Mesodermal cell (in vitro differentiated cells): ENCODE measurements around the gene COG6.

ENCODE experiments used
- H3K27ac ChIP-seq: 2 replicates; pipeline ENCODE4 v1.7.0; 2013; ENCODE audit warnings: mild to moderate bottlenecking, low read depth, low read length, moderate library complexity; ENCODE audit not compliant: severe bottlenecking
- H3K36me3 ChIP-seq: 2 replicates; pipeline ENCODE4 v1.7.1; 2013; ENCODE audit warnings: mild to moderate bottlenecking, low read length, moderate library complexity; ENCODE audit not compliant: control insufficient read depth, insufficient read depth
- H3K4me1 ChIP-seq: one replicate; pipeline ENCODE4 v1.7.1; 2013; ENCODE audit warnings: mild to moderate bottlenecking, low read length; ENCODE audit not compliant: insufficient read depth, control insufficient read depth, poor library complexity, severe bottlenecking
- H3K4me3 ChIP-seq: 2 replicates; pipeline ENCODE4 v1.7.0; 2013; ENCODE audit warnings: low read length, control low read depth, mild to moderate bottlenecking; ENCODE audit not compliant: insufficient read depth, poor library complexity, severe bottlenecking; ENCODE audit errors: extremely low read depth
- H3K9me3 ChIP-seq: 2 replicates; pipeline ENCODE4 v1.7.1; 2013; ENCODE audit warnings: mild to moderate bottlenecking, low read length, moderate library complexity; ENCODE audit not compliant: control insufficient read depth
- WGBS, 2 experiments: methylation state at CpG; one replicate each; pipeline ENCODE4 v1.1.5; 2013; ENCODE audit warnings: missing lambda C conversion rate in 2 of 2; ENCODE audit not compliant: insufficient coverage in 2 of 2; 5-methylcytosine and 5-hydroxymethylcytosine counted together

The COG6 gene

GRCh38 chr13:39637890-39638289, 17.6 kb upstream of the COG6 start:
- no peak overlapping the region for H3K4me3 ChIP-seq
- no peaks in the 10 kb centered on the region for H3K9me3 ChIP-seq
- no peaks in the 10 kb centered on the region for H3K36me3 ChIP-seq
- no peaks in the 10 kb centered on the region for H3K4me1 ChIP-seq
- 89 to 94% methylated on average over 2 to 3 of the region's 3 CpGs for WGBS, 2 experiments
- H3K27ac ChIP-seq, result no peak overlapping the region

DNA sequence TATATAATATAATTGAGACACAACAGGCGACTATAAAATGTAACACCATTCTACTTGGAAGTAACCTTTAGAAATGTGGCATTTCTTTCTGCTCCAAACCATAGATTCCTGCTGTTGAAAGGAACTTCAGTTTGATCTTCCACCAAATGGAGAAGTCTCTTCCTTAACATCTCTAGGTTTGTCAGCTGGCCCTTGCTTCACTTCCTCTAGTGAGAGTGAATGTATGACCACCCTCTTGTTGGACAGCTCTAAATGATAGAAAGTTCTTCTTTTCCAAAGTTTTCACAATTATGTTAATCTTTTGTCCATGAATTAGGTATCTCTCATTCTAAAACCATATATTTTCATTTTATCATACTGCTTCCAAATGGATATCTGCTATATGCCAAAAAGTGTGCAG, 13.8 kb upstream of the COG6 start:
- no peaks in the 10 kb centered on the region for H3K36me3 ChIP-seq
- no CpG with 5 or more reads among the region's 1 CpG for WGBS, 2 experiments
- H3K27ac ChIP-seq, result no peak overlapping the region
- H3K4me1 ChIP-seq, result no peaks in the 10 kb centered on the region
- no peak overlapping the region for H3K4me3 ChIP-seq
- no peaks in the 10 kb centered on the region for H3K9me3 ChIP-seq

- Histone ChIP-seq H3K9me3 (no peaks in the 10 kb centered on the region), H3K4me3 (no peak overlapping the region), H3K36me3 (no peaks in the 10 kb centered on the region), H3K27ac (no peak overlapping the region), H3K4me1 (no peaks in the 10 kb centered on the region)
- 65 to 86% methylated on average over 3 to 4 of the region's 4 CpGs for WGBS, 2 experiments
Measured at GRCh38 chr13:39646122-39646521, 9.3 kb upstream of the COG6 start.

DNA sequence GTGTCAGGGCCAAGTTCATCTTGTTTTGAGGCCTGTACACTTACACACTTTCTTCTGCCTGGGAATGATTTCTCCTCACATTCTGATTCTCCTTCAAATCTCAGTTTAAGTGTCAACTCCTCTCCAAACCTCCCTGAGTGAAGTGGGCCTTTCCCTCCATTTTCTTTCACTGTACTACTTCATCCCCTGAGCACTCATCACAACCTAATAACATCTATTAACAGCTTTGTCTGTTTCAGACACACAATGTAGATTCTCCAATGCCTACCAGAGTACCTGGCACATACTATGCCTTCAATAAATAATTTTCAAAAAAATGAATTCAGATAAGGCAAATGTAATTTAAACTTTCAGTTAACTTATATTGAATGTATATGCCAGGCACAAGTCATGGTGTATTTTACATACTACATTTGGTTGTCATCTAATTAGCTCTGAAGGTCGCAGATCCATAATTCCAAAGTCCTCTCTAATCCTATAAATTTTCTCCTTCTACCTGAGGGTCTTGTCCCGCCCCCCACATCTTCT, 357 bp upstream of the COG6 start:
- peak overlapping the region; percentile 92 for H3K4me3 ChIP-seq
- no peak overlapping the region for H3K27ac ChIP-seq
- WGBS, 2 experiments, result 0% methylated on average over 1 of the region's 2 CpGs

GRCh38 chr13:39656325-39656677, 839 bp downstream of the COG6 start:
- Histone ChIP-seq H3K9me3 (no peaks in the 10 kb centered on the region), H3K4me3 (peak overlapping the region; percentile 92), H3K4me1 (no peaks in the 10 kb centered on the region), H3K36me3 (peaks cover 5% of the 10 kb centered on the region), H3K27ac (no peak overlapping the region)
- WGBS, 2 experiments, result 0 to 24% methylated on average over 2 to 6 of the region's 7 CpGs

More for the DNA sequence above, 357 bp upstream of the COG6 start:
- H3K4me1 ChIP-seq, result no peaks in the 10 kb centered on the region
- peaks cover 2% of the 10 kb centered on the region for H3K36me3 ChIP-seq
- H3K9me3 ChIP-seq, result no peaks in the 10 kb centered on the region

- Histone ChIP-seq H3K9me3 (no peaks in the 10 kb centered on the region), H3K4me1 (no peaks in the 10 kb centered on the region), H3K4me3 (no peak overlapping the region), H3K27ac (no peak overlapping the region), H3K36me3 (peaks cover 21% of the 10 kb centered on the region)
- 83 to 88% methylated on average over 1 of the region's 1 CpG for WGBS, 2 experiments
Measured at GRCh38 chr13:39663508-39663907, 8.0 kb downstream of the COG6 start.

DNA sequence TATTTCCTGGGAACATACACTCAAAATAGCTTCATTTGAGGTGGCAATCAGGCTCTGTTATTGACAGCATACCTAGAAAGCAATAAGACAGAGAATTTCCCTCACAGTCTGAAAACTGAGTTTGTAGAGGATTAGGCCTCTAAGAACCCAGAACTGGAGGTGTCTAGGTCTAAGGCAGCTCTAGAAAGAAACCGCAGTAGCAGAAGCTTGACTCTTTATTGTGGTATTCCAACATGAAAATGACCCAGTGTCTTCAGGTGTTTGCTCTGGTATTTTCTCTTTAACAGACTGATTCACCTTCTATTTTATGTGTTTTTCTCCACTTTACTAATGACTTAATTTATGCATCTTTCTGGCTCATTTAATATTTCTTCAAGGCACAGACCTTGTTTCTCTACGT, 8.5 kb downstream of the COG6 start:
- H3K27ac ChIP-seq, result no peak overlapping the region
- no peaks in the 10 kb centered on the region for H3K9me3 ChIP-seq
- WGBS, 2 experiments, result 100% methylated on average over 1 of the region's 2 CpGs

GRCh38 chr13:39665763-39666162, 10.3 kb downstream of the COG6 start:
- H3K4me3 ChIP-seq, result no peak overlapping the region
- no peaks in the 10 kb centered on the region for H3K4me1 ChIP-seq
- no CpG with 5 or more reads among the region's 1 CpG for WGBS, 2 experiments
- peaks cover 19% of the 10 kb centered on the region for H3K36me3 ChIP-seq
- H3K27ac ChIP-seq, result no peak overlapping the region
- H3K9me3 ChIP-seq, result no peaks in the 10 kb centered on the region

More for the DNA sequence above, 8.5 kb downstream of the COG6 start:
- Histone ChIP-seq H3K36me3 (peaks cover 23% of the 10 kb centered on the region), H3K4me1 (no peaks in the 10 kb centered on the region), H3K4me3 (no peak overlapping the region)

DNA sequence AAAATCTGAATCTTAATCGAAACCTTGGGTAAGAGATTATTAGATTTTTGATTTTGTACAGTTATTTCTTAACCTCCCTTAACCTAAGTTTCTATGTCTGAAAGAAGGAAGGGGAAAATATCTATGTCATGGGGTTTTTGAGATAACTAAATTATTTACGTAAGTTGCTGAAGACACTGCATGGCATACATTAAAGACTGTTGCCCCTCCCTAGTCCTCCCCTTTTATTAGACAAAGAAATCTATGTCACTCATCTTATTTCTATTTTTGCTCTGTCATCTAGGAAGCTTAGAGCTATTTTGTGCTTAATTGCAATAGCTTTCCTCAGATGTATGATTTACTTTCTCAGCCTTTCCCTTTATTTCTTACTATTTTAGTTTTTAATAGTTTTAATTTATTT, 15.0 kb downstream of the COG6 start:
- Histone ChIP-seq H3K36me3 (peaks cover 17% of the 10 kb centered on the region), H3K27ac (no peak overlapping the region), H3K4me1 (no peaks in the 10 kb centered on the region), H3K9me3 (no peaks in the 10 kb centered on the region), H3K4me3 (no peak overlapping the region)
- no CpG with 5 or more reads among the region's 2 CpGs for WGBS, 2 experiments

- no peak overlapping the region for H3K27ac ChIP-seq
- H3K9me3 ChIP-seq, result no peaks in the 10 kb centered on the region
- no peaks in the 10 kb centered on the region for H3K4me1 ChIP-seq
- peaks cover 7% of the 10 kb centered on the region for H3K36me3 ChIP-seq
- WGBS, 2 experiments, result 100% methylated on average over 1 of the region's 3 CpGs; no CpG with 5 or more reads in 1 of the 2 experiments
- H3K4me3 ChIP-seq, result no peak overlapping the region
Measured at GRCh38 chr13:39672378-39673132, 17.1 kb downstream of the COG6 start.

DNA sequence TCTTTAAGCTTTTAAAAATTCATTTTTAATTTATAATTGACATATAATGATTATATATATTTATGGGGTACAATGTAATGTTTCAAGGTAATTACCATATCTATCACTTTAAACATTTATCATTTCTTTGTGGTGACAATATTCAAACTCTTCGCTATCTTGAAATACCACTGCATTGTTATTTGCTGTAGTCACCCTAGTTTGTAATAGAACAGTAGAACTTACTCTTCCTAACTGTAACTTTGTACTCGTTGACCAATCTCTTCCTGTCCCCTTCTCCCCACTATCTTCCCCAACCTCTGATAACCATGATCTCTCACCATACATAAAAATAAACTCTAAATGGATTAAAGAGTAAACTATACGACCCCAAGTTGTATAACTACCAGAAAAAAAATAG, 20.4 kb downstream of the COG6 start:
- WGBS, 2 experiments, result 80 to 83% methylated on average over 1 of the region's 3 CpGs
- Histone ChIP-seq H3K36me3 (peaks cover 23% of the 10 kb centered on the region), H3K4me3 (no peak overlapping the region), H3K9me3 (no peaks in the 10 kb centered on the region), H3K27ac (no peak overlapping the region), H3K4me1 (no peaks in the 10 kb centered on the region)
